ENCODE results near the gene TRMT10C. TPM values are rescaled to one million over a fixed set of nuclear protein-coding genes. Genes with fewer than 3 reads are reported as not detected.
A peak's percentile ranks its signal among the peaks of the same experiment; 100 is the strongest.

TRMT10C gene
- total and polyA plus RNA-seq, 2 experiments from 2014 or later, result 61.9 to 145 TPM

DNA sequence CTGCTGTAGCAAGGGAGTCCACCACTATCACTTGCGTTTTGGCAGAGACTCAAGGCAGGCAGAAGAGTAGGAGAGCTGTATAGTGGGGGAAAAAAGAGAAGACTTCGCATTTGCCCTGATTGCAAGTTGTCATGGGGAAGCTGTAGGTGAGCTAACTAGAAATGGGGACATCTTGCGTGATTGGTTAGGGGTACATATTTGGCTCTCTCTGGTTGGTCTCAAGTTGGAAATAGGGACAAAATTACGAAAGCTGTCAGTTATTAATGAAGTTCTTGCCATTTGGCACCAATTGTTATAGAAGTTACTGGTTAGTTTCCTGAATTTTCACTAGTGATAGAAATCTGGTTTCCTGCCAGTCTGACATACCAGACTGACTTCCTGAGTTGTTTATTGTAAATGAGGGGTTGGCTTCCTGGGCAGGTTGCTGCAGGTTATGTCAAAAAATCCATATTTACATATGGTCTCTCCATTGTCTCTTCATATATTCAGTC, 40.4 kb upstream of the TRMT10C start:
- Histone ChIP-seq H3K4me3 (no peak overlapping the region), H3K27me3 (ENCODE audit: insufficient read depth) (no peaks in the 10 kb centered on the region), H3K9me2 (ENCODE audit: insufficient read depth) (peaks cover 6% of the 10 kb centered on the region; the same call in 1 of the 2 replicates), H3K4me1 (ENCODE audit: insufficient read depth) (peaks cover 5% of the 10 kb centered on the region), H3K27ac (ENCODE audit: low read depth) (no peak overlapping the region), H3K36me3 (ENCODE audit: insufficient read depth) (no peaks in the 10 kb centered on the region), H3K4me2 (no peak overlapping the region), H3K79me2 (replicated peaks; ENCODE audit: insufficient read depth) (no peaks in the 10 kb centered on the region), H2AFZ (peak overlapping the region; percentile 21), H4K20me1 (replicated peaks; ENCODE audit: insufficient read depth) (no peaks in the 10 kb centered on the region), H3F3A (replicated peaks; ENCODE audit: low read depth) (no peaks in the 10 kb centered on the region)
- Mint-ChIP-seq H3K9me3 (peaks cover 19% of the 10 kb centered on the region), H3K4me3 (no peak overlapping the region), H3K27me3 (ENCODE audit: insufficient read depth, low read depth, poor library complexity) (peaks cover 3% of the 10 kb centered on the region), H3K27ac (no peak overlapping the region), H3K36me3 (ENCODE audit: low read depth) (peaks cover 8% of the 10 kb centered on the region; the same call in 1 of the 3 replicates), H3K4me1 (peaks cover 8% of the 10 kb centered on the region)
- TF ChIP-seq JUNB (IDR thresholded peaks at IDR 0.05; ENCODE audit: unreplicated experiment), result no peak
- no peak for TF ChIP-seq STAT1 (IDR thresholded peaks at IDR 0.05; ENCODE audit: unreplicated experiment)
- ATAC-seq (no peak), DNase-seq (ENCODE audit: low spot score) (no peak)

DNA sequence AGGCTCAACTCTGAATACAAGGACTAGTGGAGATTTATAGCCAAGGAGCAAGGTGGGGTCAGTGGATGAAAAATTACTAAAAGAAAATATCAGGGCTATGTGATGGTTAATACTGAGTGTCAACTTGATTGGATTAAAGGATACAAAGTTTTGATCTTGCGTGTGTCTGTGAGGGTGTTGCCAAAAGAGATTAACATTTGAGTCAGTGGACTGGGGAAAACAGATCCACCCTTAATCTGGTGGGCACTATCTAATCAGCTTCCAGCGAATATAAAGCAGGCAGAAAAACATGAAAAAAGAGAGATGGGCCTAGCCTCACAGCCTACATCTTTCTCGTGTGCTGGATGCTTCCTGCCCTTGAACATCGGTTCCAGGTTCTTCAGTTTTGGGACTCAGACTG, 34.2 kb upstream of the TRMT10C start:
- Mint-ChIP-seq H3K27me3 (ENCODE audit: insufficient read depth, low read depth, poor library complexity) (peaks cover 3% of the 10 kb centered on the region), H3K4me1 (peaks cover 16% of the 10 kb centered on the region; the same call in 2 of the 3 replicates), H3K9me3 (peaks cover 58% of the 10 kb centered on the region), H3K4me3 (no peak overlapping the region), H3K27ac (no peak overlapping the region), H3K36me3 (ENCODE audit: low read depth) (peaks cover 38% of the 10 kb centered on the region)
- Histone ChIP-seq H3K27me3 (ENCODE audit: insufficient read depth) (no peaks in the 10 kb centered on the region), H3K79me2 (replicated peaks; ENCODE audit: insufficient read depth) (no peaks in the 10 kb centered on the region), H3K36me3 (ENCODE audit: insufficient read depth) (no peaks in the 10 kb centered on the region), H3F3A (replicated peaks; ENCODE audit: low read depth) (no peaks in the 10 kb centered on the region), H3K9me2 (ENCODE audit: insufficient read depth) (peaks cover 2% of the 10 kb centered on the region; the same call in 1 of the 2 replicates), H3K27ac (ENCODE audit: low read depth) (no peak overlapping the region), H3K4me1 (ENCODE audit: insufficient read depth) (peaks cover 17% of the 10 kb centered on the region), H3K4me3 (no peak overlapping the region), H4K20me1 (replicated peaks; ENCODE audit: insufficient read depth) (no peaks in the 10 kb centered on the region), H2AFZ (no peak overlapping the region), H3K4me2 (no peak overlapping the region)
- ATAC-seq, result no peak
- no peak for DNase-seq (ENCODE audit: low spot score)
- TF ChIP-seq, protein P1, sequence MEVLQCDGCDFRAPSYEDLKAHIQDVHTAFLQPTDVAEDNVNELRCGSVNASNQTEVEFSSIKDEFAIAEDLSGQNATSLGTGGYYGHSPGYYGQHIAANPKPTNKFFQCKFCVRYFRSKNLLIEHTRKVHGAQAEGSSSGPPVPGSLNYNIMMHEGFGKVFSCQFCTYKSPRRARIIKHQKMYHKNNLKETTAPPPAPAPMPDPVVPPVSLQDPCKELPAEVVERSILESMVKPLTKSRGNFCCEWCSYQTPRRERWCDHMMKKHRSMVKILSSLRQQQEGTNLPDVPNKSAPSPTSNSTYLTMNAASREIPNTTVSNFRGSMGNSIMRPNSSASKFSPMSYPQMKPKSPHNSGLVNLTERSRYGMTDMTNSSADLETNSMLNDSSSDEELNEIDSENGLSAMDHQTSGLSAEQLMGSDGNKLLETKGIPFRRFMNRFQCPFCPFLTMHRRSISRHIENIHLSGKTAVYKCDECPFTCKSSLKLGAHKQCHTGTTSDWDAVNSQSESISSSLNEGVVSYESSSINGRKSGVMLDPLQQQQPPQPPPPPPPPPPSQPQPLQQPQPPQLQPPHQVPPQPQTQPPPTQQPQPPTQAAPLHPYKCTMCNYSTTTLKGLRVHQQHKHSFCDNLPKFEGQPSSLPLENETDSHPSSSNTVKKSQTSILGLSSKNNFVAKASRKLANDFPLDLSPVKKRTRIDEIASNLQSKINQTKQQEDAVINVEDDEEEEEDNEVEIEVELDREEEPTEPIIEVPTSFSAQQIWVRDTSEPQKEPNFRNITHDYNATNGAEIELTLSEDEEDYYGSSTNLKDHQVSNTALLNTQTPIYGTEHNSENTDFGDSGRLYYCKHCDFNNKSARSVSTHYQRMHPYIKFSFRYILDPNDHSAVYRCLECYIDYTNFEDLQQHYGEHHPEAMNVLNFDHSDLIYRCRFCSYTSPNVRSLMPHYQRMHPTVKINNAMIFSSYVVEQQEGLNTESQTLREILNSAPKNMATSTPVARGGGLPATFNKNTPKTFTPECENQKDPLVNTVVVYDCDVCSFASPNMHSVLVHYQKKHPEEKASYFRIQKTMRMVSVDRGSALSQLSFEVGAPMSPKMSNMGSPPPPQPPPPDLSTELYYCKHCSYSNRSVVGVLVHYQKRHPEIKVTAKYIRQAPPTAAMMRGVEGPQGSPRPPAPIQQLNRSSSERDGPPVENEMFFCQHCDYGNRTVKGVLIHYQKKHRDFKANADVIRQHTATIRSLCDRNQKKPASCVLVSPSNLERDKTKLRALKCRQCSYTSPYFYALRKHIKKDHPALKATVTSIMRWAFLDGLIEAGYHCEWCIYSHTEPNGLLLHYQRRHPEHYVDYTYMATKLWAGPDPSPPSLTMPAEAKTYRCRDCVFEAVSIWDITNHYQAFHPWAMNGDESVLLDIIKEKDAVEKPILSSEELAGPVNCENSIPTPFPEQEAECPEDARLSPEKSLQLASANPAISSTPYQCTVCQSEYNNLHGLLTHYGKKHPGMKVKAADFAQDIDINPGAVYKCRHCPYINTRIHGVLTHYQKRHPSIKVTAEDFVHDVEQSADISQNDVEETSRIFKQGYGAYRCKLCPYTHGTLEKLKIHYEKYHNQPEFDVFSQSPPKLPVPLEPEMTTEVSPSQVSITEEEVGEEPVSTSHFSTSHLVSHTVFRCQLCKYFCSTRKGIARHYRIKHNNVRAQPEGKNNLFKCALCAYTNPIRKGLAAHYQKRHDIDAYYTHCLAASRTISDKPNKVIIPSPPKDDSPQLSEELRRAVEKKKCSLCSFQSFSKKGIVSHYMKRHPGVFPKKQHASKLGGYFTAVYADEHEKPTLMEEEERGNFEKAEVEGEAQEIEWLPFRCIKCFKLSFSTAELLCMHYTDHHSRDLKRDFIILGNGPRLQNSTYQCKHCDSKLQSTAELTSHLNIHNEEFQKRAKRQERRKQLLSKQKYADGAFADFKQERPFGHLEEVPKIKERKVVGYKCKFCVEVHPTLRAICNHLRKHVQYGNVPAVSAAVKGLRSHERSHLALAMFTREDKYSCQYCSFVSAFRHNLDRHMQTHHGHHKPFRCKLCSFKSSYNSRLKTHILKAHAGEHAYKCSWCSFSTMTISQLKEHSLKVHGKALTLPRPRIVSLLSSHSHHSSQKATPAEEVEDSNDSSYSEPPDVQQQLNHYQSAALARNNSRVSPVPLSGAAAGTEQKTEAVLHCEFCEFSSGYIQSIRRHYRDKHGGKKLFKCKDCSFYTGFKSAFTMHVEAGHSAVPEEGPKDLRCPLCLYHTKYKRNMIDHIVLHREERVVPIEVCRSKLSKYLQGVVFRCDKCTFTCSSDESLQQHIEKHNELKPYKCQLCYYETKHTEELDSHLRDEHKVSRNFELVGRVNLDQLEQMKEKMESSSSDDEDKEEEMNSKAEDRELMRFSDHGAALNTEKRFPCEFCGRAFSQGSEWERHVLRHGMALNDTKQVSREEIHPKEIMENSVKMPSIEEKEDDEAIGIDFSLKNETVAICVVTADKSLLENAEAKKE (CRISPR knock-in tag; IDR thresholded peaks at IDR 0.05), result no peak
- TF ChIP-seq ZNF331 (CRISPR knock-in tag; IDR thresholded peaks at IDR 0.05; ENCODE audit: low read depth) (no peak), NANOG (IDR thresholded peaks at IDR 0.05; ENCODE audit: borderline replicate concordance) (no peak), STAT1 (IDR thresholded peaks at IDR 0.05; ENCODE audit: unreplicated experiment) (no peak), ZNF114 (CRISPR knock-in tag; IDR thresholded peaks at IDR 0.05) (no peak), CREB1 (CRISPR knock-in tag; IDR thresholded peaks at IDR 0.05; ENCODE audit: low read depth) (no peak), EZH2 (IDR thresholded peaks at IDR 0.05; ENCODE audit: low read depth, unreplicated experiment) (no peak), POLR2AphosphoS5 (IDR thresholded peaks at IDR 0.05; ENCODE audit: low read depth) (no peak), JUNB (IDR thresholded peaks at IDR 0.05; ENCODE audit: unreplicated experiment) (no peak)
- TF ChIP-seq, protein P2, sequence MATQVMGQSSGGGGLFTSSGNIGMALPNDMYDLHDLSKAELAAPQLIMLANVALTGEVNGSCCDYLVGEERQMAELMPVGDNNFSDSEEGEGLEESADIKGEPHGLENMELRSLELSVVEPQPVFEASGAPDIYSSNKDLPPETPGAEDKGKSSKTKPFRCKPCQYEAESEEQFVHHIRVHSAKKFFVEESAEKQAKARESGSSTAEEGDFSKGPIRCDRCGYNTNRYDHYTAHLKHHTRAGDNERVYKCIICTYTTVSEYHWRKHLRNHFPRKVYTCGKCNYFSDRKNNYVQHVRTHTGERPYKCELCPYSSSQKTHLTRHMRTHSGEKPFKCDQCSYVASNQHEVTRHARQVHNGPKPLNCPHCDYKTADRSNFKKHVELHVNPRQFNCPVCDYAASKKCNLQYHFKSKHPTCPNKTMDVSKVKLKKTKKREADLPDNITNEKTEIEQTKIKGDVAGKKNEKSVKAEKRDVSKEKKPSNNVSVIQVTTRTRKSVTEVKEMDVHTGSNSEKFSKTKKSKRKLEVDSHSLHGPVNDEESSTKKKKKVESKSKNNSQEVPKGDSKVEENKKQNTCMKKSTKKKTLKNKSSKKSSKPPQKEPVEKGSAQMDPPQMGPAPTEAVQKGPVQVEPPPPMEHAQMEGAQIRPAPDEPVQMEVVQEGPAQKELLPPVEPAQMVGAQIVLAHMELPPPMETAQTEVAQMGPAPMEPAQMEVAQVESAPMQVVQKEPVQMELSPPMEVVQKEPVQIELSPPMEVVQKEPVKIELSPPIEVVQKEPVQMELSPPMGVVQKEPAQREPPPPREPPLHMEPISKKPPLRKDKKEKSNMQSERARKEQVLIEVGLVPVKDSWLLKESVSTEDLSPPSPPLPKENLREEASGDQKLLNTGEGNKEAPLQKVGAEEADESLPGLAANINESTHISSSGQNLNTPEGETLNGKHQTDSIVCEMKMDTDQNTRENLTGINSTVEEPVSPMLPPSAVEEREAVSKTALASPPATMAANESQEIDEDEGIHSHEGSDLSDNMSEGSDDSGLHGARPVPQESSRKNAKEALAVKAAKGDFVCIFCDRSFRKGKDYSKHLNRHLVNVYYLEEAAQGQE (IDR thresholded peaks at IDR 0.05; ENCODE audit: unreplicated experiment), result no peak
- TF ChIP-seq, protein P3, sequence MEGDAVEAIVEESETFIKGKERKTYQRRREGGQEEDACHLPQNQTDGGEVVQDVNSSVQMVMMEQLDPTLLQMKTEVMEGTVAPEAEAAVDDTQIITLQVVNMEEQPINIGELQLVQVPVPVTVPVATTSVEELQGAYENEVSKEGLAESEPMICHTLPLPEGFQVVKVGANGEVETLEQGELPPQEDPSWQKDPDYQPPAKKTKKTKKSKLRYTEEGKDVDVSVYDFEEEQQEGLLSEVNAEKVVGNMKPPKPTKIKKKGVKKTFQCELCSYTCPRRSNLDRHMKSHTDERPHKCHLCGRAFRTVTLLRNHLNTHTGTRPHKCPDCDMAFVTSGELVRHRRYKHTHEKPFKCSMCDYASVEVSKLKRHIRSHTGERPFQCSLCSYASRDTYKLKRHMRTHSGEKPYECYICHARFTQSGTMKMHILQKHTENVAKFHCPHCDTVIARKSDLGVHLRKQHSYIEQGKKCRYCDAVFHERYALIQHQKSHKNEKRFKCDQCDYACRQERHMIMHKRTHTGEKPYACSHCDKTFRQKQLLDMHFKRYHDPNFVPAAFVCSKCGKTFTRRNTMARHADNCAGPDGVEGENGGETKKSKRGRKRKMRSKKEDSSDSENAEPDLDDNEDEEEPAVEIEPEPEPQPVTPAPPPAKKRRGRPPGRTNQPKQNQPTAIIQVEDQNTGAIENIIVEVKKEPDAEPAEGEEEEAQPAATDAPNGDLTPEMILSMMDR (conservative IDR thresholded peaks at IDR 0.05; ENCODE audit: low read depth in 2 of 2), result no peak
